GM18873 (cell line): ENCODE results near the gene ALDH1L1.

ENCODE experiments used
- ATAC-seq: cut with Tn5 transposase; IDR thresholded peaks from one replicate; pipeline ENCODE4 v1.9.1; 2021; ENCODE audit warnings: mild to moderate bottlenecking, moderate library complexity, moderate number of reproducible peaks; ENCODE audit not compliant: unreplicated experiment, low FRiP score

Gene ALDH1L1

GRCh38 chr3:126180477-126181397, at the start of gene ALDH1L1:
ALDH1L1 (minus strand) TSS chr3:126180586; CDS start chr3:126160979, 19,607 bp downstream.
- ATAC-seq = no peak

GRCh38 chr3:126226374-126226773, 46.0 kb upstream of the ALDH1L1 start:
- ATAC-seq = no peak

GRCh38 chr3:126216416-126216815, 36.0 kb upstream of the ALDH1L1 start:
- ATAC-seq = no peak

- ATAC-seq = no peak
Measured at GRCh38 chr3:126213379-126214028, 33.1 kb upstream of the ALDH1L1 start.

GRCh38 chr3:126212620-126213378, 32.4 kb upstream of the ALDH1L1 start:
- no peak for ATAC-seq

GRCh38 chr3:126212250-126212619, 31.8 kb upstream of the ALDH1L1 start:
- no peak for ATAC-seq

GRCh38 chr3:126211569-126211968, 31.2 kb upstream of the ALDH1L1 start:
- no peak for ATAC-seq

- ATAC-seq = no peak
Measured at GRCh38 chr3:126210606-126211005, 30.2 kb upstream of the ALDH1L1 start.

GRCh38 chr3:126209741-126210140, 29.4 kb upstream of the ALDH1L1 start:
- no peak for ATAC-seq

GRCh38 chr3:126208606-126209256, 28.3 kb upstream of the ALDH1L1 start:
- no peak for ATAC-seq

GRCh38 chr3:126208182-126208581, 27.8 kb upstream of the ALDH1L1 start:
- no peak for ATAC-seq

- ATAC-seq = no peak
Measured at GRCh38 chr3:126207166-126207565, 26.8 kb upstream of the ALDH1L1 start.

- no peak for ATAC-seq
Measured at GRCh38 chr3:126205717-126206655, 25.6 kb upstream of the ALDH1L1 start.

GRCh38 chr3:126202680-126203079, 22.3 kb upstream of the ALDH1L1 start:
- no peak for ATAC-seq

GRCh38 chr3:126202276-126202675, 21.9 kb upstream of the ALDH1L1 start:
- ATAC-seq = no peak

GRCh38 chr3:126201168-126201567, 20.8 kb upstream of the ALDH1L1 start:
- ATAC-seq = no peak

GRCh38 chr3:126200534-126200933, 20.1 kb upstream of the ALDH1L1 start:
- ATAC-seq = no peak

GRCh38 chr3:126199256-126199655, 18.9 kb upstream of the ALDH1L1 start:
- ATAC-seq = no peak

GRCh38 chr3:126197854-126198584, 17.6 kb upstream of the ALDH1L1 start:
- no peak for ATAC-seq
